Measurements from ENCODE around the gene CBY1.

The CBY1 gene

DNA sequence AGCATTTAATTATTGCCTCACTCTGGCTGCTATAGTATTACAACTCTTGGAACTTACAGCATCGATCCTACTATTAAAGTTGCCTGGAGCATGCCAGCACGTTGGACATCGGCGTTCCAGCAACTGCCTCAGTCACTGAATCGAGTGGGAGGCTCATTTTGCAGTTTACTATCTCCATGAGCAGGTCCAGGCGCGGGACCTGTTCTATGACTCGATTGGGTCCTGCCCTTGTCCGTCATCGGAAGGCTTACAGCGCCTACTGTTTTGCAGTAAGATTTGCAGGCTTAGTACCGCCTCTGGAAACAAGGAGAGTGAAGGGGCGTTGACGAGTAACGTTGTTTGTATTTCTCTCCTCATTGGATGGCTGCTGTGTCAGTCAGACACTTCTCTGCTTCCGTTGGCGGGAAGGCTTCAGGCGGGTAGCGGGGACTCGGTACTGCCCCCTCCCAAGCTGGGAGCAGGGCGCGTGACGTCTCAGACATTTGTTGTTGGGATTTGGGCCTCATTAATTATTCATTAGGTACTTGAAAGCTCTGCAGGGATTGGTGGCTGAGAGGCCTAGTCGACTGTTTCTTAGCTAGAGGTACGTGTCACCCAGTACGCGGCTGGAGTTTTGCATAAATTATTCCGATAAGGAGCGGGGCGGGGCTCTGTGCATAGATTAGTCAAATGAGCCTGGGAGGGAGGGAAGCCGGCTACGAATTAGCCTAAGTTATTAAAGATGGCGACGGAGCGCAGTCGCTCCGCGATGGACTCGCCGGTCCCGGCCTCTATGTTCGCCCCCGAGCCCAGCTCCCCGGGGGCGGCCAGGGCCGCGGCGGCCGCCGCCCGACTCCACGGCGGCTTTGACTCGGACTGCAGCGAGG is 49.0 kb downstream of the CBY1 start, which contains the start of gene GTPBP1:
Gene GTPBP1, plus strand, starts transcription at position 710 of the 866 bp plus-strand sequence. Its CDS starts 12 bp downstream, at position 722.
- DNase-seq: peak; percentile 96

DNA sequence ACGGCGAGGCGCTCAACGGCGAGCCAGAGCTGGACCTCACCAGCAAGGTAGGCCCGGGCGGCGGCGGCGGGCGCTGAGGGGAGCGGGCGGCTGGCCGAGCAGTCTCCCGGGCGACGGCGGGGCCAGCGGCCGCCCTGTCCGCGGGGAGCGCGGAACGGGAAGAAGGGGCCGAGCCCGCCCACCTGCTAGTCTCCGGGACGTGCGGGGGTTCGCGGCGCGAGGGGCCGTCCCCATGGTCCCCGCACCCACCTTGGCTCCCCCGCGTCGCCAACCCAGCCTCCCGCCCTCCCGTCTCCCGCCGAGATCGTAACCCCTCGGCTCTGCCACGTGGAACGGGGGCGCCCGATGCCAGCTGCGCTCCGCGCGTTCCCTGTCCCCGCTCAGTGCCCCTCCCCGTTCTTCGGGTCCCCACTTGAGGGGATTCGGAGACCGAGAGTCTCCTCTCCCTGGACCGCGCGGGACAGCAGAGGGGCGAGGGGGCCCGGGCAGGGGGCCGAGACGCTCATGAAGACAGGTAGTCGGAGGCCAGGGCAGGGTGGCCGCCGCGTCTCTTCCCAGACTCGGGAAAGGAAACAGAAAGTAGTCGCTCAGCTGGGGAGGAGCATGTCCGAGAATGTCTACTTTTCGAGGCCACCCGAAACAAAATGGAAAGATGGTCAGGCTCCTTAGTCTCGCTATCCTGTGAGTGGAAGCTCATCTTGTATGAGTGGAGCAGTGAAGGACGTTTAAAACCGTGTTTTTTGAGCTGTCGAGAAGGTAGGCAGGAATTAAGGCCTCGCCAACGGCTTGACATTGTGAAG is 49.9 kb downstream of the CBY1 start:
- DNase-seq: no peak

DNA sequence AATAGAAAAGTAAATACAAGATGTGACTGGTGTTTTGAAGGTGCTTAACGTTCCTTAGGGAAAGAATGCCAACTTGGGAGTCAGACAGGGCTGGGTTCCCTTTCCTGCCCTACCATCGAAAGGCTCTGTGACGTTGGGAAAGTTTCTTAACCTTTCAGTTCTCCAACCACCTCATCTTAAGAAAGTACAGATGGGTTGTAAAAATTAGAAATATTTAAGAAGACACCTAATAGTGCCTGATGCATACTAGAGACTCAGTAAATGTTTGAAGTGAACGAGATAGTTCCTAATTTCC is 50.4 kb downstream of the CBY1 start:
- DNase-seq: no peak

DNA sequence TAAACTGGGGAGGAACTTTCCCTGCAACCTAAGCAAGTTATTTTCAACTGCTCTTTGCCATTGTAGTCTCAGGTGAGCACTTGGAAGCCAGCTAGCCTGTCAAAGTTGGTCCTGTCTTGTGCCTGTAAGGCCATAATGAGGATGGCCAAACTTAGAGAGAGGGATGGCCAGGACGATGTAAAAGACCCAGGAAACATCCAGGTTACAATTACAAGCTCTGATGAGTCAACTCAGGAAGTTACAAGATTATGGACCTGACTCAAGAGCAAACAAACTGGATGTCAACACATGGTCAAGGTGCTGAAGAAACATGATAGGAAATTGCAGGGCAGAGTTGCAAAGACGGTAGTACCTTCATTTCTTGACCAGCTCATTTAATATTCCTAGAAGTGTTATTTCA is 50.9 kb downstream of the CBY1 start:
- DNase-seq: no peak

DNA sequence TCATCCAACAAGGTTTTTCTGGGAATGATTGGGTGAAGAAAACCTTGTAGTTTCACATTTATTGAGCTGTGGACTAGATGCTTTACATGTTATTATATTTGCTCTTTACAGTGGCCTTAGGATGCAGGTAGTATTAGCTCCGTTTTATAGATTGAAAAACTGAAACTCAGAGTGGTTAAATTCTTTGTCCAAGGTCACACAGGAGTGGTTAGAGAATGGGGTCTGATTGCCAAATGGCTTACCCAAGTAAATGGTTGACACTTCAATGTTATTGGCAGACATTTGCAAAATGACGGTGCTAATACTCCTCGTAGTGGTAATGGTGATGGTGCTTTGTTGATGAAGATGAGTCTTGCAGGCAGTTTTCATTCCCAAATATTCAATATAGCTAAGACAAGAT is 51.5 kb downstream of the CBY1 start:
- DNase-seq: no peak

DNA sequence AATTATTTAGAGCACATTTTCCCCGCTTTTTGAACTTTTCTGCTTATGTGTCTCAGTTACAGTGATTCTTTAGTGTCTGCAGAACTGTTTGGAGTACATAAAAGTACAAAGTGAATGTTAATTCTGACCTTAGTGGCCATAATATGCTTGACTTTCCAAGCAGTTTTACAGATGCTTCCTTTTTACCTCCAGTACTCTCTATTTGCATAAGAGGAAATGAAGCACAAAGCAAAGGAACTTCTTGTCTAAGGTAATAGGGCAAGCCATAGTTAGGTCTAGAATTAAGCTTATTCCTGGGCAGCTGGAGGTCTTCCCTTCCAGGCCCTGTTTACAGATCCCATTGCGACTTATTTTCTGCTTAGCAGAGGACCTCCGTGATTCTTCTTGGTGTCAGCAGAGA is 52.9 kb downstream of the CBY1 start:
- DNase-seq: no peak

DNA sequence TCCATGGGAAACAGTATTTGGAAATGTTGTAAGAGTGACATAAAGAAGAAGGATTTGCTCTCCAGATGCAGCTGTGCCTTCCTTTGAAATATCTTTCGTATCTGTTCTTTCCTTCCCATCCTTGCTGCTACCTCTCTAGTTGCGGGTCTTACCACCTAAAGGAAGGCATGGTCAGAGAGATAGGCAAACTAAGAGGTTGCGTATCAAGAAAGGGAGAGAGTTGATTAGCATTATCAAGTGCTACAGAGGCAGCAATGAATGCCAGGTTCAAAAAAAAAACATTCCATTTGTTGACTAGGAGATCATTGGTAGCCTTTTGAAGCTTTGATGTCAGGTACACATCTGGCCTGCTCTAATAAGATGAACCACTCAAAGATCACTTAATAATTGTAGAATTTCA is 53.9 kb downstream of the CBY1 start:
- no peak for DNase-seq

DNA sequence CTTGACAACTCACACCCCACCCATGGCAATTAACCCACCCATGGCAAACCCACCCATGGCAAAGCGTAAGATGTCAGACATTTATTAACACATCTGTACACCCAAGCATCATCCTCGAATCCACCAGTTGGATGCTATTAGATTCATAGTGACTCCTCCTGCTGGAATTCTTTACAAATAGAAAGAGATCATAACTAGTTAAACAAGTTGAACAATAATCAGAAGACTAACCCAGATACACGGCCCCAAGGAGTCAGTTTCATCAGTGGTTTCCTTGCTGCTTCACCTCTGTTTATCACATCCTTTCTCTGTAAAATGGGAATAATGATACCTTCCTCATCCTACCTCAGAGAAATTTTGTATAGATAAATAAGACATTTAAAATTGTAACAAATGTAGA is 54.4 kb downstream of the CBY1 start:
- no peak for DNase-seq

DNA sequence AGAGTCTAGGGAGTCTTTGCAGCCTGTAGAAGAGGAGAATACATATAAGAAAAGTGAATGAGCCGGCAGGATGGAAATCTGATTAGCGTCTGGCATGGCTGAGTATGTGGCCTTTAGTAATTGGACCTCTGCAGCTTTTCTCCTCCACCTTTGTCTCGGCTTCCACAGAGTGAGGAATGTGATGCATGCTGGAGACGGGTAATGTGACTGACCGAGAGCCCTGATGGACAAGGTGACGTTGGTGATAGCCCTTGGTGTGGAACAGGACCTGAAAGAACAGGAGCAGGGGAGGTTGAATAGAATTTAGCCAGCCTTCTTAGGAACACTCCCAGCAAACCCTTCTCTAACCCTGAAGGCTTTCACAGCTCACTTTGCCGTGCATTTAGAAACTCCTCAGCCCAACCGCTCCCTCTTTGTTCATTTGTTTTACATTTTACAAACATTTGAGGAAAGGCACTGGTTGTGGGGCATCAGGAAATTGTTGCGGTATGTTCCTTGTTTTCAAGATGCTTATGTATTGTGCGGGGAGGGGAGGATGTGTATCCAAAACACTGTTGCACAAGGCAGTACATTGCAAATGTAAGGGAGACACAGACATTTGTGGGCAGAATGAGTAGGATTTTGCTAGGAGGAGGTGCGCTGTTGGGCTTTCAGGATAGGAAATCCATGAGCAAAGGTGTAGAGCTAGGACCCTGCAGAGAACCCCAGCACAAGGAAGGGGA is 56.2 kb downstream of the CBY1 start:
- DNase-seq: no peak

DNA sequence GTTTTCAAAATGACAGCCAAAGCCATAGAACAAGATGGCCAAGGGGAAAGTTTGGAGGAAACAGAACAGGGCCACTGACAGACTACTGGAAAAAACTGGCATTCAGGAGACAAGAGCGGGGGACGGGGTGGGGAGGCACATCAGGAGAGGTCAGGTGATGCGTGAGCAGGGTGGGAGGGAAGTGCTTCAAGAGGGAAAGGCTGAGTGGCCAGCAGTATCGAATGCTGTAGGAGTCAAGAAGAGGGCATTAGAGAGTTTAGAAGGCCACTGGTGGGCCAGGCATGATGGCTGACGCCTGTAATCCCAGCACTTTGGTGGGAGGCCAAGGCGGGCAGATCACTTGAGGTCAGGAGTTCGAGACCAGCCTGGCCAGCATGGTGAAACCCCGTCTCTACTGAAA is 57.5 kb downstream of the CBY1 start:
- DNase-seq: no peak

DNA sequence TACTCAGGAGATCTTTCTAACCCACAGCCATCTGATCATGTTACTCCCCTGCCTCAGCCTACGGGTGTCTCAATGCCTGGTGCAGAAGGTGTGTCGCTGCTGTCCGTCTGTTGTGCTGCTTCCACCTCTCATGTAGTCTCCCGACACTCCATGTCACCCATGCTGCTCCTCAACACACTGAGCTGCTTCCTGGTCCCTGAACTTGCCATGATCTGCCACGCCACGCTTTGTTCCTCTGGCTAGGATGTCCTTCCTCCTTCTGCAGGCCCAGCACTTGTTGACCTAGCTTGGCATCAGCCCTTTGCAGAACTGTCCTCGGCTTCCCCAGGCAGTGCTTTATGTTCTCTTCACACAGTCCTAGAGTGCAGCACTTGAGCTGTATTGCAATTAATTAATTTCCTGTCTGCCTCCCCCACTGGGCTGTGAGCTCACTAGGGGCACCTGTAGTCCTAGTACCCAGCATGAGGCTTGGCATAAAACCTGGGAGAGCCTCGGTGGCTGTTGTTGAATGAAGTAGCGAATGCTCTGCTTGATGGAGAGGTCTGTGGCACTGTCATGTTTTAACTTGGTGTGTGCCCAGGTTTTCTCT is 58.8 kb downstream of the CBY1 start:
- DNase-seq: peak; percentile 5

DNA sequence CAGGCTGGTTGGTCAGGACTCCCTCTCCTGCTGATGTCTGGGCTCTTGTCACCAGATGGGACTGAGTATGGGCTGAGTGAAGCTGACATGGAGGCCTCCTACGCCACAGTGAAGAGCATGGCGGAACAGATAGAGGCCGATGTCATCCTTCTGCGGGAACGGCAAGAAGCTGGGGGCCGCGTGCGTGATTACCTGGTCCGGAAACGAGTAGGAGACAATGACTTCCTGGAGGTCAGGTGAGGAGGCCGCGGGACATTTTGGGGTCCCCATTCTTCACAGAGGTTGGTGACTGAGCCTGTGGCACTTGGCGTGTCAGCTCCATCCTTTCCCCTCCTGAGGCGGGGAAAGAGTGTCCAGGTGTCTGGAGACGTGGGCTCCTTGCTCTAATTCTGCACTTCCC is 59.4 kb downstream of the CBY1 start:
- no peak for DNase-seq

DNA sequence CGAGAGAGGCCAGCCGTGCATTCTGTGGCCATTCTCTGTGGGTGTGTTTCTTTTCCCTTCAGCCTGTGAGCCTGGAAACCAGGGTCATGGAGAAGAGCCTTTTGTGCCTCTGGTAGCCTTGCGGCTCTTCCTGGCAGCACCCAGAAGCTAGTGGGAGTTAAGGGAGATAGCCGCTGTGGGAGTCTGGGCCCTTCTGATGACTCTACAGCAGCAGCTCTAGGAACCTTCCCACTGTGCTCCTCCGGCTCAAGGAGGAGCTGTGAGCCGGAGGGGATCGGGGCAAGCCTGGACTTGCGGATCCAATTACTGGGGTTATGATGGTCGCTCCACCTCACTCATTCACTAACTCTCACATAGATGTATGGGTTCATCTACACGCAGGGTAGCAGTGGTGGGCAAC is 59.8 kb downstream of the CBY1 start:
- no peak for DNase-seq

DNA sequence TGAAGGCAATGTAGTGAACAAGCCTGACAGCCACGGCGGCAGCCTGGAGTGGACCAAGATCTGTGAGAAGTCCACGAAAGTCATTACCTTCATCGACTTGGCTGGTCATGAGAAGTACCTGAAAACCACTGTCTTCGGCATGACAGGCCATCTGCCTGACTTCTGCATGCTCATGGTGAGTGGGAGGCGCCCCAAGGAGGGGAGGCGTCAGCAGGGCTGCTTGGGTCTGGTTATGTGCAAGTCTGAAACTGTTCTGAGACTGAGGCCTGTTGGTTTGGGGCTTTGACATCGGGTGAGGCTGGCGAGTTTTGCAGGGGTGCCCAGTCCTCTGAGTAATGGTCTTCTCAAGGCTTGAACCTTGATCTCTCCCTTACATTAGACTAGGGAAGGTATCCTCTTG is 60.4 kb downstream of the CBY1 start:
- no peak for DNase-seq

DNA sequence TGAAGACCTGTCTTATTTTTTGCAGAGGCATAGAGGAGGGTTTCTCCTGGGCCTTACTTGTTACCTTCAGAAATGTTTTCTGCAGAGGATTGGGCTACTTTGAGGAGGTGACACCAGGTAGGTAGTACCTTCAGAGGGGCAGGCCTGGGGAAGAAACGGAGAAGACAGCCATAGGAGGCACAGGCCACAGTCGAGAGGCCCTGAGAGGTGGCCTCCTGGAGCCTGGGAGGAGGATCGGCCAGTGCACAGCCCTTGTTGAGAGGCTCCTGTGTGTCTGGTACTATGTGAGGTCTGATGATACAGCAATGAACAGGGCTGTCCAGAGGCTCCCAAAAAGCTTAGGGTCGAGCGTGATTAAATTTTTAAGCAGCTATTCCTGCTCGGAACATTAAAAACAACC is 60.8 kb downstream of the CBY1 start:
- DNase-seq: no peak

DNA sequence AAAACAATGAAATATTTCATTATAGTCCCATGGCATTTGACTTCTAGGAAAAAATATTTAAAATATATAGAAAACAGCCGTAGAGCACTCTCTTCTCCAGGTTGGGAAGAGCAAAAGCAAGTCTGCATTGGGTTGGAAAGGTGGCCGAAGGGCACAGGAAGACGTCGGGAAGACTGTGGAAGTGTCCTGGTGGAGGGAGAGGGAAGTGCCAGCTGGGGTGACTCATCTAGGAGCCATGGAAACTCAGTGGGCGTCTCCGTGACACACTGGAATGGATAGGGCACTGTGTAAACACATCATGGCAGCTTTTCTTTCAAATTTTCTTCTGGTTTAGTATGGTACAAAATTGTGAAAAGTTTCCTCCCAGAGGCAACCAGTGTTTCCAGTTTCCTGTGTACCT is 62.0 kb downstream of the CBY1 start:
- no peak for DNase-seq

DNA sequence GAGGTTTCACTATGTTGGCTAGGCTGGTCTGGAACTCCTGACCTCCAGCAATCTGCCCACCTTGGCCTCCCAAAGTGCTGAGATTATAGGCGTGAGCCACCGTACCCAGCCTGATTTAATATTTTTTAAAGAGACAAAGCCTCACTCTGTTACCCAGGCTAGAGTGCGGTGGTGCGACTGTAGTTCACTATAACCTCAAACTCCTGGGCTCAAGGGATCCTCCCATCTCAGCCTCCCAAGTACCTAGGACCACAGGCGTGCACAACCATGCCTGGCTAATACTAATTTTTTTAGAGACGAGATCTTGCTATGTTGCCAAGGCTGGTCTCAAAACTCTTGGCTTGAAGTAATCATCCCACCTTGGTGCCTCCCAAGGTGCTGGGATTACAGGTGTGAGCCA is 62.8 kb downstream of the CBY1 start:
- no peak for DNase-seq

DNA sequence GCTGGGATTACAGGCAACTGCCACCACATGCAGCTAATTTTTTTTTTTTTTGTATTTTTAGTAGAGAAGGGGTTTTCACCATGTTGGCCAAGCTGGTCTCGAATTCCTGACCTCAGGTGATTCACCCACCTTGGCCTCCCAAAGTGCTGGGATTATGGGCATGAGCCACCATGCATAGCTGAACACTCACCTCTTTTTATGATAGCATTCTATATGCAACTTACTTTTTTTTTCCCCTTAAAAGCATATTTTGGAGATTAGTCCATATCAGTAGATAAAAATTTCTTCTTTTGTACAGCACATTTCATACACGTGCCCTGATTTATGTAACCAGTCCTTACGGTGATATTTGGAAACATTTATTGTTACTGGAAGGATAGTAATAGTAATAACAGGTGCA is 63.9 kb downstream of the CBY1 start:
- no peak for DNase-seq

DNA sequence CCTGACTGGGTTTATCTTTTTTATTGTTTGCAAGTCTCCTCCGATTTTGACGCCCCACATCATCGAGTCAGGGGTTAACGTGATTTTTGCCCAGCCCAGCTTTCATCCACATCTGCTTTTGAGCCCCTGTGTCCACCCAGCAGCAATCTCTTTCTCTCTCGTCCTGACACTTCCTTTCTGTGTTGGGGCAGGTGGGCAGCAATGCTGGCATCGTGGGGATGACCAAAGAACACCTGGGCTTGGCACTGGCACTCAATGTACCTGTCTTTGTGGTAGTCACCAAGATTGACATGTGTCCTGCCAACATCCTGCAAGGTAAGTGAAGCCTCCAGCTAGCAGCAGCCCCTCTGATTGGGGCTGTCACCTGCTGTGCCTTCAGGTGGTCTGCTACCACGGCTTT is 65.1 kb downstream of the CBY1 start:
- no peak for DNase-seq

Data from NCI-H774 (cell line).